ENCODE data around the gene SND1.
A peak's percentile ranks its signal among the peaks of the same experiment; 100 is the strongest.

Gene SND1

DNA sequence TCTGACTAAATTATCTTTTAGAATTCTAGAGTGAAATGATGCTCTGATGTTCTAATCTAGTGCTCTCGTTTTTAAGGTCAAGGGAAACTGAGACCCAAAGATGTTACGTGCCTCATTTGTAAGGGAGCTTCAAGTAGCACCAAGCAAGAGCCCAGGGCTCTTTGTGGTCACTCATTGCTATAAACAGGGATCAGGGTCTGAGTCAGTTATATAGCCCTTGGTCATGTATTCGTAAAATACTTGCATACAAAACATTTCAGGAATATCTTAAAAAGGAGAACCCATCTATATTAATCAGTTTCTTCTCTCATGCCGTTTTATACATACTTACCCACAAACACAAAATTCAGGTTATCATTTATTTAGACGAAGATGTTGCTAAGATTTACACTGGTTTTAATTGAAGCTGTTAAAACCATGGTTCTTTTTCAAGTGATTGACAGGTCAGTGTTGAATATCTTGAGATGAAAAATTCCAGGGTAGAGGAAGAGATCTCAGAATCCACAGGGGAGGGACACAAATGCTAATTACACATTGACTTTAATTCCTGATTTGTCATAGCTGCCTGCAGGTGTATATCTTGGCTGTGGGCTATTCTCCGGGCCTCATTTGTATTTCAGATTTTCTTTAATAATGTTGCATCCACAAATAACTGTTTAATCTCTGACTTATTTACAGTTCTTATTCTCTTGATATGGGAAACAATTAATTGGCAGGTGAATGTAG, 188.4 kb downstream of the SND1 start:
- DNase-seq: no peak

- DNase-seq: peak in 1 of 2 experiments; percentile 11
These were observed 192.2 kb downstream of the SND1 start for GRCh38 chr7:127844165-127844564.

DNA sequence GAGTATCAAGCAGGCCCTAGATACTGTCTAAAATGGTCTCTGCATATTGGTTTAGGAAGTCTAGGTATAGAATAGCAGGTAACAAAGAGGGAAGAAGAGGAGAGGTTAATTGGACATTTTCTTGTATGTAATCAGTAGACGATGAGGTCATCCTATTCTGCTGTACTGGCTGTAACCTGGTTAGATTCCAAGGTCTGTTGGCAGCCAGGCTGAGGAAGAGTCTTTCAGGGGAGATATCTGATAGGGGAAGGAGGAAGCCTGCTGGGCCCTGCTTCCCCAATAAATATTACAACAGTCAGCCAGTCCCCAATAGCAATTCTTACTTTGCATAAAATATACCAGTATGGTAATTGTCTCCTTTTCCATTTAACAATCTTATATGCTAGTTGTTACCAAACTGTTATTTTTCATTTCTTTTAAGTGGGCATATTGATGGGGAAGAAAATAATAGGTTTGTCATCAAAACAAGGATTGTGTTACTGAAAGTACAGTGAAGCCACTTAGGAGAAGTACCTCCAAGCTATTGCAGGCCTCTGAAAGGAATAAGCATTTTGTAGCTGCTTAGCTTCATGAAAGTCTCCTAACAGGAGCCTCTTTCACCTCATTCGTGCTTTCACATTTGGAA, 192.8 kb downstream of the SND1 start:
- DNase-seq: peak; percentile 59 to 80

- no peak for DNase-seq
These were observed 193.7 kb downstream of the SND1 start for GRCh38 chr7:127845522-127846214.

DNA sequence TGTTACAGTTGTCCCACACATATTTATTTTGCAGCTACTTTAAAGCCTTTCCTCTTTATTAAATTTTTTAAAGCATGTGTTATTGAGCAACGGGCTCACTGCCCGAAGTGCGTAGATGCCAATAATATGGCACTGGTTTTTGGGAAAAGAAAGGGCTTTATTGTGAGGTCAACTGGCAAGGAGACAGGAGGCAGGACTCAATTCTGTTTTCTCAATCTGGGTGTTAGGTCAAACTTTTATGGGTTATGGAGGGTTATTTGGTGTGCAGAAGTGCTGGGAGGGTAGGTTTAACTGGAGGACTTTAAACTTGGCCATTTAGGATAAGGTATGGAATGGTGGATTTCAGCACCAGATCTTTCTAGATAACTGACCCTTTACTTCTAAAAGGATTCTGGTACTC, 195.6 kb downstream of the SND1 start:
- no peak for DNase-seq

GRCh38 chr7:127848241-127848640, 196.2 kb downstream of the SND1 start:
- DNase-seq: no peak

GRCh38 chr7:127850195-127850594, 198.2 kb downstream of the SND1 start:
- DNase-seq: no peak

DNA sequence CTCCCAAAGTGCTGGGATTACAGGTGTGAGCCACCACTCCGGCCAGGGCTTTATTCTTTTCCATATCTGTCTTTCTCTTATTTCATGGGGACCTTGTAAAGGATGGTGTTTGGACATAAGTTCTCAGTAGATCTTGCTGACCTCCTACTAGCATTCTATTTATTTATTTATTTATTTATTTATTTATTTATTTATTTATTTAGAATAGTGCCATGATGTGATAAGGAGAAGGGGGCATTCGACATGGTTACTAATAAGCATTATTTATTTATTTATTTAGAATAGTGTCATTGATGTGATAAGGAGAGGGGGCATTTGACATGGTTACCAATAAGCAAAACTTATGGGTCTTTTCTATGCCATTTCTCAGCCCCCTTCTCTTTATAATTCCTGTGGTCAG, 202.4 kb downstream of the SND1 start:
- DNase-seq: no peak

DNA sequence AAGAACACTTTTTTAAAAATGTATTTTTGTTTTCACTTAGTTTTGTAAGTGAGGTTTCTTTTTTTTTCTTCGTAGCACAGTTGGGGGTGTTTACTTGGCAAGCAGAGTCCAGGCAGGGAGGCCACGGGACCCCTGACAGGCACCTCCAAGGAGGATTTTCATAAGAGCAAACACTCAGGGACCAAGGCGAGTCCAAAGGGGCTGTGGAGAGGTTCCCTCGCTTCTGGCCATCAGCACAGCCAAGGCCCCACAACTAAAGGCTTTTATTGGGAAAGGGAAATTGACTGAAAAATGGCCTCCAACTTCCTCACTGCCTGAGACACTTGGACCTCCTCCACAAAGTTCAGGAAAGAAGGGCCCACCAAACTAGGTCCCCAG, 205.5 kb downstream of the SND1 start:
- no peak for DNase-seq

- DNase-seq: no peak
These were observed 206.3 kb downstream of the SND1 start for GRCh38 chr7:127858091-127858914.

- DNase-seq: no peak
These were observed 206.9 kb downstream of the SND1 start for GRCh38 chr7:127858915-127859189.

DNA sequence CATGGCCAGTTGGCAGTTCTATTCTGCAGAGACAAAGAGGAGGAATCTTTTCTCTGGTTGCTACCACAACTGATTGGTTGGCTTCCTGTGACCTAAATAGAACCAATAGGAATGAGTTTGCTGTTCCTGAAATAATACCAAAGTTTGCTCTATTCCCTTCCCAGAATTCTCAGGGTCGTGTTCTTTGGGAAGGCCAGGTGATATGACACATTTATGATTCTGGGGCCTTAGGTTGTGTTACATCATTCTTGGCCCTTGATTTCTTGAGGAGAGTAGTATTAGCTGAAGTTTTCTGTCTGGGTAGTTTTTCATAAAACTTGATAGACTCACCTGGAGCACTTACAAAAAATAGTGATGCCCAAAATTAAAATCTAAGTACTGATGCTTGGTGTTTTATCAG, 207.3 kb downstream of the SND1 start:
- DNase-seq: no peak

- no peak for DNase-seq
These were observed 210.5 kb downstream of the SND1 start for GRCh38 chr7:127862525-127862924.

DNA sequence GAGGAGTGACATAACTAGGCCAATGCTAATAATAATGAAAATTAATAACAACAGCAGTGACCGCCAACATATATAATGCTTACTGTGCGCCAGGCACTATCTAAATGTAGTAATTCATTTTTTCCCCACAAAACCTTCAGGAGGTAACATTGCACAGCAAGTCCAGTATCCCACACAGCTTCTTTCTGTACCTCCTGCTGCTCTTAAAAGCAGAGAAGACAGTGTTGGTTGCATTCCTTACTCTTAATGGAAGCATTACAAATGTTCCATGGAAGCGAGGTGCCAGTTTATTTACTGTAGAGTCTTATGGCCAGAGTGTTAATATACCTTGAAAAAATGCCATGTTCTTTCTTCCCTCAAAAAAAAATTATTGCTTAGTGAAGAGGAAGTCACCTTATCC, 211.1 kb downstream of the SND1 start:
- no peak for DNase-seq

GRCh38 chr7:127865466-127865865, 213.5 kb downstream of the SND1 start:
- no peak for DNase-seq

DNA sequence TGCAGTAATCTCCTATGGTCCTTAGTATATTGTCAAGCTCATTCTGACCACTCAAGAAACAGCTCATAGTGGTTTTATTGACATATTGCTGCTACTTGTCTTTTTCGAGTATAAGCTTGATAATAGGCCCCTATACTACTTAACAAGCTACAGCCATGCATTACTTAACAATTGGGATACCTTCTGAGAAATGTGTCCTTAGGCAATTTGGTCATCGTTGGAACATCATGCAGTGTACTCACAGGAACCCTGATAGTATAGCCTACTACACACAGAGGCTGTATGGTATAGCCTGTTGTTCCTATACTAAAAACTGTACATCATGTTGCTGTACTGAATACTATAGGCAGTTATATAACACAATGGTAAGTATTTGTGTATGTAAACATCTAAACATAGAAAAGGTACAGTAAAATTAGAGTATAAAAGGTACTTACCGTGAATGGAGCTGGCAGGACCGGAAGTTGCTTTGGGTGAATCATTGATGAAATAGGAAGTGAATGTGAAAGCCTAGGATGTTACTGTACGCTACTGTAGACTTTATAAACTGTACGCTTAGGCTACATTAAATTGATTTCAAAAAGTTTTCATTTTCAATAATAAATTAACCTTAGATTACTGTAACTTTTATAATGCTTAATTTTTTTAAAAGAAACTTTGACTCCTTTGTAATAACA, 218.4 kb downstream of the SND1 start:
- DNase-seq: no peak

DNA sequence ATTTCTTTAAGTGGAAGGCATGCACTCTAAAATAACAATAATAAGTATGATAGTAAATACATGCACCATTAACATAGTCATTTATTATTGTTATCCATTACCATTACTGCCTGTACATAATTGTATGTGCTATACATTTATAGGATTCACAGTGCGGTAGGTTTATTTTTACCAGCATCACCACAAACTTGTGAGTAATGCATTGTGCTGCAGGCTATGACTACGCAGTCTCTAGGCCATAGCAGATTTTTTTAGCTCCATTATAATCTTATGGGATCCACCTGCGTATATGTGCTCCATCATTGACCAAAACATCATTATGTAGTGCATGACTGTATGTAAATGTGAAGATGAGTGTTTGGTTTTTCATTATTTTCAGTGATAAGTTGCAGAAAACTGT, 219.2 kb downstream of the SND1 start:
- no peak for DNase-seq

- no peak for DNase-seq
These were observed 220.1 kb downstream of the SND1 start for GRCh38 chr7:127872122-127872521.

DNA sequence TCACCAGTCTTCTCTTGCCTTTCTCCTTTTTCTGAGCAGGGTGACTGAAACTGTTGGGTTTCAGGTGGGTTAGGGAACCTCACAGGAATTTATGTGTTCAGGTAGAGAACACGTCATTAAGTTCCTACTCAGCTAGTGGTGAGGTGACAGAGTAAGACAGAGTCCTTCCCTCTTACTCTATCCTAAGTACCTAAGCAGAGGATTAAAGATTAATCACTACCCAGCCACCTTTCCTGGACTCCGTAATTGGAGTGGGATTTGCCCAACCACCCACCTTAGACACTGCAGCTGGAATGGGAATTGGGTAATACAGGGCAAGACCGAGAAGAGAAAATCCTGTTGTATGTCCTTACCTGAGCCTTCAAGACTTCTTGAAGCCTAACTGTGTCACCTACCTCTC, 221.2 kb downstream of the SND1 start:
- no peak for DNase-seq

- DNase-seq: no peak
These were observed 222.0 kb downstream of the SND1 start for GRCh38 chr7:127873715-127874636.

GRCh38 chr7:127874951-127875608, 223.1 kb downstream of the SND1 start:
- peak in 1 of 2 experiments; percentile 8 for DNase-seq

Measured in cerebellar nuclear complex (tissue), 1 donor.